ENCODE measurements around the gene GNPTG.

The GNPTG gene

DNA sequence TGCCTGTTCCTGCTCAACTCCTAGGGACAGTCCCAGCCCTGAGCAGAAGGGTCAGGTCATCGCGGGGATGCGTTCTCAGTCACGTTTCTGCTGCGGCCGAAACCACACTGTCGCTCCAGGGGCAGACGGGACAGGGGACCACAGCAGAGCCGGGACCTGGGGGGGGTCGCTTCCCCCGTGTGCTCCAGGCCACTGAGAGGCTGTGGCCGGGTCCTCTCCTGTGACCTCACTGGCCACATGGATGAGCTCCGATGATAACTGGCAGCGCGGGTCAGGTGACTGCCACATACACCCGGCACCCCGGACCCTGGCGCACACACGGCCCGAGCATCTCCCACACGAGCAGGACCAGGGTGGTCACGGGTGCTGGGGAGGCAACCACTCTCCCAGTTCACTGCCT is 12.8 kb downstream of the GNPTG start:
- TF ChIP-seq, protein P1, sequence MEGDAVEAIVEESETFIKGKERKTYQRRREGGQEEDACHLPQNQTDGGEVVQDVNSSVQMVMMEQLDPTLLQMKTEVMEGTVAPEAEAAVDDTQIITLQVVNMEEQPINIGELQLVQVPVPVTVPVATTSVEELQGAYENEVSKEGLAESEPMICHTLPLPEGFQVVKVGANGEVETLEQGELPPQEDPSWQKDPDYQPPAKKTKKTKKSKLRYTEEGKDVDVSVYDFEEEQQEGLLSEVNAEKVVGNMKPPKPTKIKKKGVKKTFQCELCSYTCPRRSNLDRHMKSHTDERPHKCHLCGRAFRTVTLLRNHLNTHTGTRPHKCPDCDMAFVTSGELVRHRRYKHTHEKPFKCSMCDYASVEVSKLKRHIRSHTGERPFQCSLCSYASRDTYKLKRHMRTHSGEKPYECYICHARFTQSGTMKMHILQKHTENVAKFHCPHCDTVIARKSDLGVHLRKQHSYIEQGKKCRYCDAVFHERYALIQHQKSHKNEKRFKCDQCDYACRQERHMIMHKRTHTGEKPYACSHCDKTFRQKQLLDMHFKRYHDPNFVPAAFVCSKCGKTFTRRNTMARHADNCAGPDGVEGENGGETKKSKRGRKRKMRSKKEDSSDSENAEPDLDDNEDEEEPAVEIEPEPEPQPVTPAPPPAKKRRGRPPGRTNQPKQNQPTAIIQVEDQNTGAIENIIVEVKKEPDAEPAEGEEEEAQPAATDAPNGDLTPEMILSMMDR (IDR thresholded peaks at IDR 0.05; ENCODE audit: low read length, missing control alignments), result no peak
- DNase-seq (ENCODE audit: low read depth), result no peak
- H3K4me3 ChIP-seq (replicated peaks; ENCODE audit: low read depth, low read length), result no peak overlapping the region

DNA sequence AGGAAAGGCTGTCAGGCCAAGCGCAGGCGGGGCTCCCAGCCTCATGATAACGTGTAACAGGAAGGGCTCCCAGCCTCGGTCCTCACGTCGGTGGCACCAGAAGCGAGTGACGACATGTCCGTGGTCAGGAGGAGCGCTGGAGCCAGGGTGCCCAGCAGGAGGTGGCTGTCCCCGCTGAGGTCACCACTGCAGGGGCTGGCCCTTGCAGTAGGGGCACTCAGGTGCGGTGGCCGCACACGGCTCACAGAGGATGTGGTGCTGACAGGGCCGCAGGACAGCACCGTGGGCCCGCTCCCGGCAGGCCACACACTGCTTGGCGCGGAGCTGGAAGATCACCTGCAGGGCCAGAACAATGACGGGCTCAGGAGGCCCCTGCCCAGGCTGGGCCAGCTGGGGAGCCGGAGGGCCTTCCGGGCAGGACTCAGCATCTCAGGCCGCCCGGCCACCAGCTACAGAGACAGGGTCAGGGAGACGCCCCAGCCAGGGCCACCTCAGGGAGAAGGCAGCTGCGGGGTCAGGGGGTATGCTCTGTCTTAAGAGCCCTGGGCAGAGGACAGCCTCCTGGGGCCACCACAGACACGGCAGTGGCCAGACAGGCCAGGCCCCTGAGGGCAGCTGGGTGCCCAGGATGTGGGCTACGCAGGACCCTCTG is 14.5 kb downstream of the GNPTG start:
- TF ChIP-seq, protein P1 (IDR thresholded peaks at IDR 0.05; ENCODE audit: low read length, missing control alignments), result no peak
- no peak overlapping the region for H3K4me3 ChIP-seq (replicated peaks; ENCODE audit: low read depth, low read length)
- DNase-seq (ENCODE audit: low read depth), result no peak

DNA sequence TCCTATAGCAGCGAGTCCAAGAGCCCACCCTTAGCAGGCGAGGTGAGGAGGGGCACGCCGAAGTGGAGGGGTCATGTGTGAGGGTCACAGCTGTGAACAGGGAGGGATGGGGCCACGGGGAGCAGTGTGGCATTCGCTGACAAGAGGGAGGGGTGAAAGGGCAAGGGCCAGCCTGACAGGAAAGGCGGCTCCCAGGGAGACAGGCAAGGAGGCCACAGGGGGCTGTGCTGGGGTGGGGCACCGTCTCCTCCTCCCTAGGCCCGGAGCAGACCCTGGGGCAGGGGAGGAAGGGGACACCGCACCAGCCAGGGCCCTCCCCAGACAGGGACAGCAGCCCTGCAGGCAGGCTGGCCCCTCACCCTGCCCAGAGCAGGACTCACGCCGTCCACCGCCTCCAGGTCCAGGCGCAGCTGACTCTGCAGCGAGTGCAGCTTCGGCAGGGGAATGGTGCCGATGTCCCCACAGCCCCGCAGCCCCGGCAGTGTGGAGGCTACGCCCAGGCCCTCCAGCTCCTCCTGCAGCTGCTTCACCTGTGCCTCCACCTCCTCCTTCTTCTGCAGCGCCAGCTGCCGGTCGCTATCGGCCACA is 15.1 kb downstream of the GNPTG start:
- TF ChIP-seq, protein P1 (IDR thresholded peaks at IDR 0.05; ENCODE audit: low read length, missing control alignments), result no peak
- H3K4me3 ChIP-seq (replicated peaks; ENCODE audit: low read depth, low read length), result no peak overlapping the region
- no peak for DNase-seq (ENCODE audit: low read depth)

DNA sequence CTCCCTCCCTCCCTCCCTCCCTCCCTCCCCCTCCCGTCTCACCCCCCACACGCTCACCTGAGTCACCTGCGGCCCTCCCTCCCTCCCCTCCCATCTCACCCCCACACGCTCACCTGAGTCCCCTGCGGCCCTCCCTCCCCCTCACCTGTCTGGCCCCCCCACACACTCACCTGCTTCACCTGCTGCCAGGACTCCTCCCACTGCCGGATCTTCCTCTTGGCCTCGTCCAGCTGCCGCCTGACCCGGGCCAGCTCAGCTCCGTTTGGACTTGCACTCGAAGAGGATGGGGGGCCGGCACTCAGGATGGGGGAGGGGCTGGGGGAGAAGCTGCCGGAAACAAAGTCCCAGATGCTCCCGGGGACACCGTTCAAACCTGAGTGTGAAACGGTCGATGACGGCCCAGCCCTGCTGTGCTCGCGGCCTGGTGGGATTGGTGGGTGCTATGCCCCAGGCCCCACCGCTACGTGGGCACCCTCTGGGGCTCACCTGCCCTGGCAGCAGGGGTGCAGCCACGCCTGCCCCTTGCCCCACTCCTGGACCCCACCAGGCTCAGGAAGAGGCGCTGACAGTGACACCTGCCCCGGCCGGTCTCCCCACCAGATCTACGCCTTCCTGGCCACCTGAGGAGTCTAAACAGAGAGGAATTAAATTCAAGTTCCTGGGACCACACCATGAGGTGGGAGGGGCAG is 15.9 kb downstream of the GNPTG start:
- no peak overlapping the region for H3K4me3 ChIP-seq (replicated peaks; ENCODE audit: low read depth, low read length)
- TF ChIP-seq, protein P1 (IDR thresholded peaks at IDR 0.05; ENCODE audit: low read length, missing control alignments), result no peak
- no peak for DNase-seq (ENCODE audit: low read depth)

DNA sequence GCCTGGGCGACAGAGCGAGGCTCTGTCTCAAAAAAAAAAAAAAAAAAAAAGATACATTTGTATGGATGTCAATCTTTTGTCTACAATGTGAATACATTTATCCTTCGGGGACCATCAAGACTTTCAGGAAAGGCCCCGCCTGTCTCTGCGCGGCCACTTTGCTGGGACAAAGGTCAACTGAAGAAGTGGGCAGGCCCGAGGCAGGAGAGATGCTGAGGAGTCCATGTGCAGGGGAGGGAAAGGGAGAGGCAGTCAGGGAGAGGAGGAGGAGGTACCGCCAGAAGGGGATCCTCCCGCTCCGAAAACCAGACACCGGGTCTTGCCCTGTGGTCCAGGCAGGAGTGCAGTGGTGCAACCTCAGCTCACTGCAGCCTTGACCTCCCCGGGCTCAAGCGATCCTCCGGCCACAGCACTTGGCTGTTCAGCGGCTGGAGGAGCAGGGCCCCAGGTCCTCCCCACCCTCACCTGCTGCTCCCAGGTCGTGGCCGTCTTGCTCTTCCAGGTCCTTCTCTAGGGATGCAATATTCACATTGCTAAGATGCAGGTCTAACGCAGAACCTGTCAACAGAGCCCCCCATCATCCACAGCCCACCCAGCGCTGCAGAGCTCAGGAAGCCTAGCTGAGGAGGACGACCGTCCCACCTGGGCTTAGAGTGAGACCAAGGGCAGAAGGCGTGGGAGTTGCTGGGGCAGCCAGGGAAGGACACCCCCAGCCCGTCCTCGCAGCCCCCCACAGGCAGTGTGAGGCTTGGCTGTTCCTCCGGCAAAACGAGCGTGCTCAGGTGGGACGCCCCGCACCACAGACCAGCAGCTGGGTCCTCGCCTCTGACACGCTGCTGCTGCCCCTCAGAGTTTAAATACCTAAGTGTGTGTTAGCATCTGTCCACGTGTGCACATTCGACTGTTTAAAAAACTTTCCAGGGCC is 19.6 kb downstream of the GNPTG start:
- TF ChIP-seq, protein P1 (IDR thresholded peaks at IDR 0.05; ENCODE audit: low read length, missing control alignments), result no peak
- no peak for DNase-seq (ENCODE audit: low read depth)
- H3K4me3 ChIP-seq (replicated peaks; ENCODE audit: low read depth, low read length), result no peak overlapping the region

DNA sequence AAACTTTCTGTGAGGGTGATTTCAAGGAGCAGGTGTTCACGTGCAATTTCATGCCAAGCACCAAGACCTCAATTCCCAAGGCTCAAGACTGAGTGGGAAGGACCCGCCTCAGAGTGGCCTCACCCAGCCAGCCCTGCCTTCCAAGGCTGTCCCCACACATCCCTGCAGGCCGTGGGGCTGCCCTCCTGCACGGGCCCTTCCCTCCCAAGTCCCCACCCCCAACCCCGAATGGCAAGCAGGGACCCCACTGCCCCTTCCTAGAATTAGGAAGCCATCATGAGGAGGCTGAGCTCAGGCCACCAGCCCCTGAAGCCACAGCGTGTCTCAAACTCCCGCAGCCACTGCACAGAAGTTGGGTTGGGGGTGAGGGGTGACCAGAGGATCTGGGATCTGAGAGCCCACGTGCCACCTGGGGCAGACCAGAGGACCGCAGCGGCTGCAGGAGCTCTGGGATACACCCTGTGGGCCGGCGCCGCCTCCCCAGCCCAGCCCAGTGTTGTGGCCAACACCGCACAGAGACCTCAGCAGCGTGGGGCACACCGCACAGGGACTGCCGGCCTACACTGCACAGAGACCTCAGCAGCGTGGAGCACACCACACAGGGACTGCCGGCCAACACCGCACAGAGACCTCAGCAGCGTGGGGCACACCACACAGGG is 20.7 kb downstream of the GNPTG start:
- H3K4me3 ChIP-seq (replicated peaks; ENCODE audit: low read depth, low read length), result no peak overlapping the region
- TF ChIP-seq, protein P1 (IDR thresholded peaks at IDR 0.05; ENCODE audit: low read length, missing control alignments), result no peak
- no peak for DNase-seq (ENCODE audit: low read depth)

All from fibroblast of pulmonary artery (primary cell).